Measurements from ENCODE around the gene GTF2H2C. TPM values are rescaled to one million over a fixed set of nuclear protein-coding genes. Genes with fewer than 3 reads are reported as not detected.
"Not testable (repeated sequence)": the region's sequence is repeated elsewhere in the genome, so short reads cannot be mapped to it uniquely, and the experiment has no call there.

Gene GTF2H2C
- 10 to 100 TPM; 12.0 to 18.5 (median 16.9) TPM for total RNA-seq

DNA sequence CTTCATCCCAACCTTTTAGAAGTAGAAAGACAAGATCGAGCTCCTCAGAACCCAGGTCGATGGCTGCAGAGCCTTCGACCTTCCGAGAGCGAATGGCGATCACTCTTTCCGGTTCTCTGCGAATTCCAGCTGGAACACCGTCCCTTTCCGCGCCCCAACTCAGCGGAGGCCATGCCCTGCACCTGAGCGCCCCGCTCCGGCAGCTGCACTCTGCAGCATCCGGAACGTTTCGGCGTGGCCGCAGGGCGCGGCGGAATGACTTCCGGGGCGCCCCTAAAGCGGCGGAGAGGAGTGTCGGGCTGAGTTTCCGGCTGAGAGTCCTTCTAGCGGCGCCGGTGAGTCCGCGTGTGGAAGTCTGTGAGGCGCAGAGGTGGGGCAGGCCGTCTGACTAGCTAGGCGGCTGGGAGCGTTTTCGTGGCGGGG lies at the start of gene GTF2H2C:
GTF2H2C (plus strand) TSS at position 284 of the 423 bp plus-strand sequence. CDS start 4,942 bp downstream, outside the sequence.
- not testable (repeated sequence) for H3K36me3 ChIP-seq, H3K4me1 ChIP-seq, H3K27me3 ChIP-seq, H3K9me3 ChIP-seq
- peak within 1 kb of the TSS; percentile 48 for H3K27ac ChIP-seq
- 7% methylated on average over 3 of the region's 40 CpGs for WGBS
- DNase-seq (ENCODE audit: low spot score in 2 of 2): peak; percentile 72 to 81
- peak in 1 of 2 donors; percentile 30 for TF ChIP-seq CTCF (IDR thresholded peaks at IDR 0.05)
- peak within 1 kb of the TSS; percentile 45 for H3K4me3 ChIP-seq

GRCh38 chr5:69510694-69511093 lies 49.3 kb upstream of the GTF2H2C start:
- Histone ChIP-seq H3K36me3 (no peaks in the 10 kb centered on the region), H3K4me1 (no peaks in the 10 kb centered on the region), H3K4me3 (no peak overlapping the region), H3K27ac (no peak overlapping the region), H3K9me3 (no peaks in the 10 kb centered on the region), H3K27me3 (no peaks in the 10 kb centered on the region)
- DNase-seq (ENCODE audit: low spot score in 2 of 2): no peak
- 87% methylated on average over 2 of the region's 2 CpGs for WGBS
- no peak for TF ChIP-seq EP300 (IDR thresholded peaks at IDR 0.05)
- no peak for TF ChIP-seq CTCF (IDR thresholded peaks at IDR 0.05)
- TF ChIP-seq POLR2AphosphoS5 (IDR thresholded peaks at IDR 0.05): no peak
- no peak for TF ChIP-seq POLR2A (IDR thresholded peaks at IDR 0.05)

- Histone ChIP-seq H3K27ac (no peak overlapping the region), H3K4me3 (no peak overlapping the region), H3K4me1 (no peaks in the 10 kb centered on the region), H3K27me3 (no peaks in the 10 kb centered on the region), H3K9me3 (no peaks in the 10 kb centered on the region), H3K36me3 (no peaks in the 10 kb centered on the region)
- 79% methylated on average over 2 of the region's 2 CpGs for WGBS
- DNase-seq (ENCODE audit: low spot score in 2 of 2): no peak
- TF ChIP-seq POLR2AphosphoS5 (IDR thresholded peaks at IDR 0.05): no peak
- TF ChIP-seq CTCF (IDR thresholded peaks at IDR 0.05): no peak
- TF ChIP-seq POLR2A (IDR thresholded peaks at IDR 0.05): no peak
- no peak for TF ChIP-seq EP300 (IDR thresholded peaks at IDR 0.05)
These were observed 47.2 kb upstream of the GTF2H2C start for GRCh38 chr5:69512740-69513260.

DNA sequence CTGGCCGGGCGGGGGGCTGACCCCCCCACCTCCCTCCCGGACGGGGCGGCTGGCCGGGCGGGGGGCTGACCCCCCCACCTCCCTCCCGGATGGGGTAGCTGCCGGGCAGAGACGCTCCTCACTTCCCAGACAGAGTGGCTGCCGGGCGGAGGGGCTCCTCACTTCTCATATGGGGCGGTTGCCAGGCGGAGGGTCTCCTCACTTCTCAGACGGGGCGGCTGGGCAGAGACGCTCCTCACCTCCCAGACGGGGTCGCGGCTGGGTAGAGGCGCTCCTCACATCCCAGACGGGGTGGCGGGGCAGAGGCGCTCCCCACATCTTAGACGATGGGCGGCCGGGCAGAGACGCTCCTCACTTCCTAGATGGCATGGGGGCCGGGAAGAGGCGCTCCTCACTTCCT lies 44.4 kb upstream of the GTF2H2C start:
- not testable (repeated sequence) for DNase-seq (ENCODE audit: low spot score in 2 of 2); H3K4me1 ChIP-seq; H3K36me3 ChIP-seq; H3K4me3 ChIP-seq; H3K9me3 ChIP-seq; H3K27ac ChIP-seq; H3K27me3 ChIP-seq
- WGBS: no CpG with 5 or more reads among the region's 30 CpGs

DNA sequence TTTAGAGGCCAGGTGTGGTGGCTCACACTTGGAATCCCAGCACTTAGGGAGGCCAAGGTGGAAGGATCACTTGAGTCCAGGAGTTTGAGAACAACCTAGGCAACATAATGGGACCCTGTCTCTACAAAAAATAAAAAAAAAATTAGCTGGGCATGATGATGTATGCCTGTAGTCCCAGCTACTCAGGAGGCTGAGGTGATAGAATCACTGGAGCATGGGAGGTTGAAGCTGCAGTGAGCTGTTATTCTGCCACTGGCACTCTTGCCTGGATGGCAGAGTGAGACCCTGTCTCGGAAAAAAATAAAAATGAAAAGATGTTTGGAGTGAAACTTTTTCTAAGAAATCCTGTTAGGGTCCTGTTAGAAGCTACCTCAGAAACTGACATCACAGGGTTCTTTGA lies 43.2 kb upstream of the GTF2H2C start:
- Histone ChIP-seq H3K9me3 (no peaks in the 10 kb centered on the region), H3K27ac (no peak overlapping the region), H3K4me3 (no peak overlapping the region), H3K36me3 (no peaks in the 10 kb centered on the region), H3K4me1 (peaks cover 5% of the 10 kb centered on the region), H3K27me3 (no peaks in the 10 kb centered on the region)
- DNase-seq (ENCODE audit: low spot score in 2 of 2): no peak
- 87% methylated on average over 1 of the region's 1 CpG for WGBS
- TF ChIP-seq EP300 (IDR thresholded peaks at IDR 0.05) (no peak), POLR2A (IDR thresholded peaks at IDR 0.05) (no peak), POLR2AphosphoS5 (IDR thresholded peaks at IDR 0.05) (no peak), CTCF (IDR thresholded peaks at IDR 0.05) (no peak)

GRCh38 chr5:69517763-69518212 lies 42.2 kb upstream of the GTF2H2C start:
- WGBS: 42% methylated on average over 4 of the region's 4 CpGs
- Histone ChIP-seq H3K36me3 (no peaks in the 10 kb centered on the region), H3K27me3 (no peaks in the 10 kb centered on the region), H3K4me1 (peaks cover 5% of the 10 kb centered on the region), H3K4me3 (no peak overlapping the region), H3K9me3 (no peaks in the 10 kb centered on the region), H3K27ac (no peak overlapping the region)
- no peak for DNase-seq (ENCODE audit: low spot score in 2 of 2)
- TF ChIP-seq CTCF (IDR thresholded peaks at IDR 0.05): no peak
- no peak for TF ChIP-seq EP300 (IDR thresholded peaks at IDR 0.05)
- no peak for TF ChIP-seq POLR2A (IDR thresholded peaks at IDR 0.05)
- TF ChIP-seq POLR2AphosphoS5 (IDR thresholded peaks at IDR 0.05): no peak
